Neural cell (in vitro differentiated cells): Measurements from ENCODE around the gene MAST2. TPM values are rescaled to one million over a fixed set of nuclear protein-coding genes. Genes with fewer than 3 reads are reported as not detected.

Experiments used
- H2AFZ ChIP-seq: fragments of 200-600, 300-800 bp; sonication (generic), shearing (Covaris generic); 2 replicates; pipeline ENCODE4 v1.6.0; 2014; ENCODE audit warnings: low read depth, mild to moderate bottlenecking, antibody characterized with exemption, low read length, moderate library complexity
- H3F3A ChIP-seq: fragments of 200-600 bp; shearing (Covaris generic); 2 replicates; pipeline ENCODE4 v1.6.1; 2016; ENCODE audit warnings: mild to moderate bottlenecking, moderate library complexity, mixed read lengths, antibody characterized with exemption, low read length; ENCODE audit not compliant: insufficient read depth, poor library complexity, severe bottlenecking
- H3K27ac ChIP-seq: fragments of 200-600, 300-800 bp; sonication (generic), shearing (Covaris generic); 2 replicates; pipeline ENCODE4 v1.5.1; 2014; ENCODE audit warnings: mild to moderate bottlenecking, low read length, moderate library complexity
- H3K27me3 ChIP-seq: fragments of 300-800, 200-600 bp; sonication (generic), shearing (Covaris generic); 2 replicates; pipeline ENCODE4 v1.6.0; 2014; ENCODE audit warnings: mild to moderate bottlenecking, low read depth, low read length, moderate library complexity; ENCODE audit not compliant: insufficient read depth
- H3K36me3 ChIP-seq: fragments of 300-800, 200-600 bp; sonication (generic), shearing (Covaris generic); 2 replicates; pipeline ENCODE4 v1.5.1; 2014; ENCODE audit warnings: mild to moderate bottlenecking, antibody characterized with exemption, low read length, moderate library complexity; ENCODE audit not compliant: insufficient read depth
- H3K4me2 ChIP-seq: fragments of 300-800, 200-600 bp; sonication (generic), shearing (Covaris generic); 2 replicates; pipeline ENCODE4 v1.6.0; 2014; ENCODE audit warnings: mild to moderate bottlenecking, low read length
- H3K4me3 ChIP-seq: fragments of 300-800, 200-600 bp; sonication (generic), shearing (Covaris generic); 2 replicates; pipeline ENCODE4 v1.5.1; 2014; ENCODE audit warnings: mild to moderate bottlenecking, low read length, moderate library complexity
- H3K79me2 ChIP-seq: fragments of 200-600 bp; shearing (Covaris generic); replicated peaks from 2 replicates; pipeline ENCODE4 v1.6.0; 2014; ENCODE audit warnings: mild to moderate bottlenecking, low read length, moderate library complexity; ENCODE audit not compliant: insufficient read depth
- H3K9ac ChIP-seq: fragments of 300-800, 200-600 bp; sonication (generic), shearing (Covaris generic); 2 replicates; pipeline ENCODE4 v1.6.1; 2016; ENCODE audit warnings: mild to moderate bottlenecking, low read length, mixed read lengths
- H3K9me2 ChIP-seq: fragments of 200-600 bp; shearing (Covaris generic); 2 replicates; pipeline ENCODE4 v1.6.1; 2016; ENCODE audit warnings: mild to moderate bottlenecking, low read length, mixed read lengths; ENCODE audit not compliant: insufficient read depth
- H3K9me3 ChIP-seq: fragments of 200-600, 300-800 bp; sonication (generic), shearing (Covaris generic); 2 replicates; pipeline ENCODE4 v1.6.1; 2016; ENCODE audit warnings: mild to moderate bottlenecking, mixed run types, low read length, moderate library complexity, mixed read lengths
- H4K20me1 ChIP-seq: fragments of 200-600 bp; shearing (Covaris generic); 2 replicates; pipeline ENCODE4 v1.6.1; 2016; ENCODE audit warnings: mild to moderate bottlenecking, mixed run types; ENCODE audit not compliant: insufficient read depth
- EP300 ChIP-seq: fragments of 450-650 bp; conservative IDR thresholded peaks from 2 replicates; pipeline ENCODE4 v1.6.1; 2014; ENCODE audit warnings: antibody characterized with exemption, mild to moderate bottlenecking, moderate library complexity; ENCODE audit not compliant: poor library complexity, severe bottlenecking
- EZH2 ChIP-seq: fragments of 200-600, 300-800 bp; shearing (Covaris generic), sonication (generic); IDR thresholded peaks from 2 replicates; pipeline ENCODE4 v1.6.1; 2014; ENCODE audit warnings: antibody characterized with exemption, low read length, borderline replicate concordance, mild to moderate bottlenecking; ENCODE audit not compliant: insufficient read depth, poor library complexity, severe bottlenecking
- MXI1 ChIP-seq: fragments of 450-650 bp; conservative IDR thresholded peaks from 2 replicates; pipeline ENCODE4 v1.6.1; 2014; ENCODE audit warnings: antibody characterized with exemption, mild to moderate bottlenecking; ENCODE audit not compliant: poor library complexity, severe bottlenecking
- POLR2AphosphoS5 ChIP-seq: IDR thresholded peaks from 2 replicates; pipeline ENCODE4 v1.6.1; 2012
- RAD21 ChIP-seq: fragments of 450-650 bp; conservative IDR thresholded peaks from 2 replicates; pipeline ENCODE4 v1.6.1; 2014; ENCODE audit warnings: antibody characterized with exemption, mild to moderate bottlenecking, moderate library complexity
- SMC3 ChIP-seq: fragments of 450-650 bp; conservative IDR thresholded peaks from 2 replicates; pipeline ENCODE4 v1.6.1; 2014; ENCODE audit warnings: antibody characterized with exemption, mild to moderate bottlenecking, moderate library complexity; ENCODE audit not compliant: poor library complexity
- TAF1 ChIP-seq: IDR thresholded peaks from 2 replicates; pipeline ENCODE4 v1.6.1; 2012; ENCODE audit warnings: low read depth
- polyA plus RNA-seq: library from polyadenylated mRNA; depleted of rRNA; stranded (reverse); fragments of >200 nt; gene quantifications from 2 replicates; pipeline ENCODE4 v1.2.3, GENCODE V29; 2014
- TF ChIP-seq, protein P1 (sequence below): fragments of 450-650 bp; IDR thresholded peaks from 2 replicates; pipeline ENCODE4 v1.5.1; 2014; ENCODE audit warnings: antibody characterized with exemption, mild to moderate bottlenecking, moderate library complexity; ENCODE audit not compliant: poor library complexity, severe bottlenecking
- TF ChIP-seq, protein P2 (sequence below): IDR thresholded peaks from 2 replicates; pipeline ENCODE4 v1.6.1; 2012; ENCODE audit warnings: borderline replicate concordance

The MAST2 gene
- polyA plus RNA-seq, 1 donor from 2014 or later = 22.2 TPM

- Histone ChIP-seq H3K36me3 (peaks cover 14% of the 10 kb centered on the region), H4K20me1 (no peaks in the 10 kb centered on the region), H3K9me2 (no peaks in the 10 kb centered on the region), H3K4me2 (no peak overlapping the region), H3K9me3 (no peaks in the 10 kb centered on the region), H2AFZ (no peak overlapping the region), H3K79me2 (no peaks in the 10 kb centered on the region), H3K9ac (no peak overlapping the region), H3K27ac (no peak overlapping the region), H3K4me3 (no peak overlapping the region), H3K27me3 (no peaks in the 10 kb centered on the region), H3F3A (no peaks in the 10 kb centered on the region)
- no peak for TF ChIP-seq TAF1
- TF ChIP-seq EZH2 = no peak
- TF ChIP-seq, protein P1, sequence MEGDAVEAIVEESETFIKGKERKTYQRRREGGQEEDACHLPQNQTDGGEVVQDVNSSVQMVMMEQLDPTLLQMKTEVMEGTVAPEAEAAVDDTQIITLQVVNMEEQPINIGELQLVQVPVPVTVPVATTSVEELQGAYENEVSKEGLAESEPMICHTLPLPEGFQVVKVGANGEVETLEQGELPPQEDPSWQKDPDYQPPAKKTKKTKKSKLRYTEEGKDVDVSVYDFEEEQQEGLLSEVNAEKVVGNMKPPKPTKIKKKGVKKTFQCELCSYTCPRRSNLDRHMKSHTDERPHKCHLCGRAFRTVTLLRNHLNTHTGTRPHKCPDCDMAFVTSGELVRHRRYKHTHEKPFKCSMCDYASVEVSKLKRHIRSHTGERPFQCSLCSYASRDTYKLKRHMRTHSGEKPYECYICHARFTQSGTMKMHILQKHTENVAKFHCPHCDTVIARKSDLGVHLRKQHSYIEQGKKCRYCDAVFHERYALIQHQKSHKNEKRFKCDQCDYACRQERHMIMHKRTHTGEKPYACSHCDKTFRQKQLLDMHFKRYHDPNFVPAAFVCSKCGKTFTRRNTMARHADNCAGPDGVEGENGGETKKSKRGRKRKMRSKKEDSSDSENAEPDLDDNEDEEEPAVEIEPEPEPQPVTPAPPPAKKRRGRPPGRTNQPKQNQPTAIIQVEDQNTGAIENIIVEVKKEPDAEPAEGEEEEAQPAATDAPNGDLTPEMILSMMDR = no peak
- no peak for TF ChIP-seq EP300
- TF ChIP-seq SMC3 = no peak
- no peak for TF ChIP-seq MXI1
- no peak for TF ChIP-seq RAD21
- TF ChIP-seq POLR2AphosphoS5 = no peak
These were observed 215.9 kb downstream of the MAST2 start for GRCh38 chr1:46019348-46019747.

DNA sequence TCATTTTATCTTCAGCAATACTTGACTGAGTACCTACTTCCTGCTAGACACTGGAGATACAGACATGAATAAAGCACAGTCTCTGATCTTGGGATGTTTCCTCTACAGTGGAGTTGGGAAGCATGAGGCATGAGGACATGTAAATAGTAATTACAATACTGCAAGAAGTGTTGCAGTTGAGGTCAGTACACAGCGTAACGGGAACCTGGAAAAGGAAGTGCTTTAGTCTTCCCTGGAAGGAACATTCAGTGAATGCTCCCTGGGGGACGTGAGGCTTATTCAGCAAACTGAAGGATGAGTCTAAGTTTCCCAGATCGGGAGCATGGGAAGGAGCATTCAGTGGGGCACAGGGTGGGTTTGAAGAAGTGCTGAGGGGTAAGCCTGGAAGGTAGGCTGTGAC is 216.6 kb downstream of the MAST2 start:
- peaks cover 14% of the 10 kb centered on the region for H3K36me3 ChIP-seq

More for the DNA sequence above, 216.6 kb downstream of the MAST2 start:
- no peaks in the 10 kb centered on the region for H3K9me3 ChIP-seq
- H4K20me1 ChIP-seq = no peaks in the 10 kb centered on the region
- H3K4me3 ChIP-seq = no peak overlapping the region
- H3K9ac ChIP-seq = no peak overlapping the region
- H3K27ac ChIP-seq = no peak overlapping the region
- no peaks in the 10 kb centered on the region for H3K9me2 ChIP-seq
- TF ChIP-seq SMC3 (no peak), MXI1 (no peak), POLR2AphosphoS5 (no peak), TAF1 (no peak), EZH2 (no peak), RAD21 (no peak), EP300 (no peak)
- TF ChIP-seq, protein P2, sequence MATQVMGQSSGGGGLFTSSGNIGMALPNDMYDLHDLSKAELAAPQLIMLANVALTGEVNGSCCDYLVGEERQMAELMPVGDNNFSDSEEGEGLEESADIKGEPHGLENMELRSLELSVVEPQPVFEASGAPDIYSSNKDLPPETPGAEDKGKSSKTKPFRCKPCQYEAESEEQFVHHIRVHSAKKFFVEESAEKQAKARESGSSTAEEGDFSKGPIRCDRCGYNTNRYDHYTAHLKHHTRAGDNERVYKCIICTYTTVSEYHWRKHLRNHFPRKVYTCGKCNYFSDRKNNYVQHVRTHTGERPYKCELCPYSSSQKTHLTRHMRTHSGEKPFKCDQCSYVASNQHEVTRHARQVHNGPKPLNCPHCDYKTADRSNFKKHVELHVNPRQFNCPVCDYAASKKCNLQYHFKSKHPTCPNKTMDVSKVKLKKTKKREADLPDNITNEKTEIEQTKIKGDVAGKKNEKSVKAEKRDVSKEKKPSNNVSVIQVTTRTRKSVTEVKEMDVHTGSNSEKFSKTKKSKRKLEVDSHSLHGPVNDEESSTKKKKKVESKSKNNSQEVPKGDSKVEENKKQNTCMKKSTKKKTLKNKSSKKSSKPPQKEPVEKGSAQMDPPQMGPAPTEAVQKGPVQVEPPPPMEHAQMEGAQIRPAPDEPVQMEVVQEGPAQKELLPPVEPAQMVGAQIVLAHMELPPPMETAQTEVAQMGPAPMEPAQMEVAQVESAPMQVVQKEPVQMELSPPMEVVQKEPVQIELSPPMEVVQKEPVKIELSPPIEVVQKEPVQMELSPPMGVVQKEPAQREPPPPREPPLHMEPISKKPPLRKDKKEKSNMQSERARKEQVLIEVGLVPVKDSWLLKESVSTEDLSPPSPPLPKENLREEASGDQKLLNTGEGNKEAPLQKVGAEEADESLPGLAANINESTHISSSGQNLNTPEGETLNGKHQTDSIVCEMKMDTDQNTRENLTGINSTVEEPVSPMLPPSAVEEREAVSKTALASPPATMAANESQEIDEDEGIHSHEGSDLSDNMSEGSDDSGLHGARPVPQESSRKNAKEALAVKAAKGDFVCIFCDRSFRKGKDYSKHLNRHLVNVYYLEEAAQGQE = no peak
- TF ChIP-seq, protein P1 = no peak
- H2AFZ ChIP-seq = no peak overlapping the region
- no peaks in the 10 kb centered on the region for H3K79me2 ChIP-seq
- no peaks in the 10 kb centered on the region for H3K27me3 ChIP-seq
- no peak overlapping the region for H3K4me2 ChIP-seq
- H3F3A ChIP-seq = no peaks in the 10 kb centered on the region
